Measurements from ENCODE around the gene DNM2. TPM values are rescaled to one million over a fixed set of nuclear protein-coding genes. Genes with fewer than 3 reads are reported as not detected.

Gene DNM2
- total RNA-seq, 1 donor = 102 TPM

DNA sequence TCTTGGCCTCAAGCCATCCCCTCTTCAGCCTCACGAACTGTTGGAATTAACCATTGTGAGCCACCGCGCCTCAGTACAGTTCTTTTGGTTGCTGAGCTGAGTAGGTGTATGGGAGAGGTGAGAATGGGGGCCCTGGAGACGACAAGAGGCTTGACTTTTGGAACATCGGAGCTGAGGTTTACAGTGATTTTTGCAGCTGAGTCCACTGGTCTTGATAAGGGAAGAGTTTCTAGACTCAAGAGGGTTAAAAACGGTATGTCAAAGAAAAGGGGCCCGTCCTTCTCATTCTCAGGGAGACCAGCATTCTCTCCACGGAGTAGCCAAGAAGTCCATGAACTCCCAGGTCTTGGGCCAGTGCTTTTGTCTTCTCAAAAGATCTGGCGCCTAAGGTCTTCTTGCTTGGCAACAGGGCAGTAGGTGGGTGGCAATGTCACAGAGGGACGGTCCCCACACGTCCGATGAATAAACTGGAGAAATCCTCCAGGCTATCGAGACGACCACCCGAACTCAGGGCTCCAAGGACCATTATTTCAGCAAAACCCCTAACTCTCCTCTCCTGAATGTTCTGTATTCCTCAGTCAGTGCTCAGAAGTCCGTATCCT lies 23.1 kb upstream of the DNM2 start:
- Histone ChIP-seq H3K79me2 (ENCODE audit: insufficient read depth, low read length) (peaks cover 2% of the 10 kb centered on the region), H4K20me1 (ENCODE audit: insufficient read depth, low read length) (peaks cover 58% of the 10 kb centered on the region), H3K4me1 (ENCODE audit: insufficient read depth, low read length) (peaks cover 3% of the 10 kb centered on the region), H3K9me3 (ENCODE audit: low read depth, low read length) (no peaks in the 10 kb centered on the region), H3K4me3 (ENCODE audit: insufficient read depth, low read length) (peak overlapping the region; percentile 48), H3K4me2 (ENCODE audit: insufficient read depth, low read length) (peak overlapping the region; percentile 78), H3K36me3 (ENCODE audit: insufficient read depth, low read length) (peaks cover 30% of the 10 kb centered on the region), H2AFZ (ENCODE audit: low read length) (no peak overlapping the region), H3K27ac (ENCODE audit: low read depth, low read length) (no peak overlapping the region), H3K27me3 (ENCODE audit: insufficient read depth, low read length) (no peaks in the 10 kb centered on the region)
- DNase-seq (ENCODE audit: insufficient read length, low spot score, missing footprints) = peak; percentile 47
- TF ChIP-seq, protein P1, sequence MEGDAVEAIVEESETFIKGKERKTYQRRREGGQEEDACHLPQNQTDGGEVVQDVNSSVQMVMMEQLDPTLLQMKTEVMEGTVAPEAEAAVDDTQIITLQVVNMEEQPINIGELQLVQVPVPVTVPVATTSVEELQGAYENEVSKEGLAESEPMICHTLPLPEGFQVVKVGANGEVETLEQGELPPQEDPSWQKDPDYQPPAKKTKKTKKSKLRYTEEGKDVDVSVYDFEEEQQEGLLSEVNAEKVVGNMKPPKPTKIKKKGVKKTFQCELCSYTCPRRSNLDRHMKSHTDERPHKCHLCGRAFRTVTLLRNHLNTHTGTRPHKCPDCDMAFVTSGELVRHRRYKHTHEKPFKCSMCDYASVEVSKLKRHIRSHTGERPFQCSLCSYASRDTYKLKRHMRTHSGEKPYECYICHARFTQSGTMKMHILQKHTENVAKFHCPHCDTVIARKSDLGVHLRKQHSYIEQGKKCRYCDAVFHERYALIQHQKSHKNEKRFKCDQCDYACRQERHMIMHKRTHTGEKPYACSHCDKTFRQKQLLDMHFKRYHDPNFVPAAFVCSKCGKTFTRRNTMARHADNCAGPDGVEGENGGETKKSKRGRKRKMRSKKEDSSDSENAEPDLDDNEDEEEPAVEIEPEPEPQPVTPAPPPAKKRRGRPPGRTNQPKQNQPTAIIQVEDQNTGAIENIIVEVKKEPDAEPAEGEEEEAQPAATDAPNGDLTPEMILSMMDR (IDR thresholded peaks at IDR 0.05; ENCODE audit: extremely low read depth, low read depth, low read length) = no peak

DNA sequence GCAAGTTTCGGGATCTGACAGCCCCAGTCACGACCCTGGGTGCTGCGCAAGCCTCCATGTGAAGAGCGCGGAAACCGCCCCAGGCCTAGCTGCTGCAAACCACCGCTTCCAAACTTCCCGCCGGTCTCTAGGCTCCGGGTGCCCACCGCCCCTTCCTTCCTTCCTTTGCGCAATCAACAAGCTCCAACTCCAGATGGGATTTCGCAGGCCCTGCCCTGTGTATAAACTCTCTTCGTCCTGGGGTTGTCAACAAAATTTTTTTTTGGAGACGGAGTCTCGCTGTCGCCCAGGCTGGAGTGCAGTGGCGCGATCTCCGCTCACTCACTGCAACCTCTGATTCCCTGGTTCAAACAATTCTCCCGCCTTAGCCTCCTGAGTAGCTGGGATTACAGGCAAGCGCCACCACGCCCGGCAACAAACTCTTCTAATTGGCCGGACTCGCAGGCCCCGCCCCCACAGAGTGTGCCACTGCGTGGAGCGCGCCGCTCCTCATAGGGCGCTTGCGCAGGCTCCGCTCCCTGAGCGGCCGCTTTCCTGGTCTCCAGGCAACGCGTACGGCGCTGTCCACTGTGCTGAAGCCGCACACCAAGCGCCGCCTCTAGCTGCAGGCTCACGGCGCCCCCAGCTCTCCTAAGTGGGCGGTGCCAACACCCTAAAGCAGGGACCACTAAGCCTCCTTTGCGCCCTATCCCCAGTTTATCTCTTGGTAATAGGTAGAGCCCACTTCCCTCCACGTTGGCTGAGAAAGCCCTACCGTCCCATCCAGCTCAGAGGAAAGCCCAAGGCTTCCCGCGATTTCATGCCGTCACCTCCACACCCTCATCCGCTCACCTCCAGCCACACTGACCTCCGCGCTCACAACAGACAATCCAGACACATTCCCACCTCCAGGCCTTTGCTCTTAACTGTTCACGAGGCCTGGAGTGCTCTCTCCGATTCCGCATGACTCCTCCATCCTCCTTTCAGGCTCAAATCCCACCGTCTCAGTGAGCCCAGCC lies 22.2 kb upstream of the DNM2 start:
- TF ChIP-seq, protein P1 (IDR thresholded peaks at IDR 0.05; ENCODE audit: extremely low read depth, low read depth, low read length) = no peak
- Histone ChIP-seq H3K4me3 (ENCODE audit: insufficient read depth, low read length) (peak overlapping the region; percentile 48), H3K27me3 (ENCODE audit: insufficient read depth, low read length) (no peaks in the 10 kb centered on the region), H3K4me1 (ENCODE audit: insufficient read depth, low read length) (no peaks in the 10 kb centered on the region), H4K20me1 (ENCODE audit: insufficient read depth, low read length) (peaks cover 49% of the 10 kb centered on the region), H3K79me2 (ENCODE audit: insufficient read depth, low read length) (no peaks in the 10 kb centered on the region), H3K36me3 (ENCODE audit: insufficient read depth, low read length) (peaks cover 21% of the 10 kb centered on the region), H3K4me2 (ENCODE audit: insufficient read depth, low read length) (peak overlapping the region; percentile 78), H3K27ac (ENCODE audit: low read depth, low read length) (no peak overlapping the region), H3K9me3 (ENCODE audit: low read depth, low read length) (no peaks in the 10 kb centered on the region), H2AFZ (ENCODE audit: low read length) (no peak overlapping the region)
- peak; percentile 99 for DNase-seq (ENCODE audit: insufficient read length, low spot score, missing footprints)

DNA sequence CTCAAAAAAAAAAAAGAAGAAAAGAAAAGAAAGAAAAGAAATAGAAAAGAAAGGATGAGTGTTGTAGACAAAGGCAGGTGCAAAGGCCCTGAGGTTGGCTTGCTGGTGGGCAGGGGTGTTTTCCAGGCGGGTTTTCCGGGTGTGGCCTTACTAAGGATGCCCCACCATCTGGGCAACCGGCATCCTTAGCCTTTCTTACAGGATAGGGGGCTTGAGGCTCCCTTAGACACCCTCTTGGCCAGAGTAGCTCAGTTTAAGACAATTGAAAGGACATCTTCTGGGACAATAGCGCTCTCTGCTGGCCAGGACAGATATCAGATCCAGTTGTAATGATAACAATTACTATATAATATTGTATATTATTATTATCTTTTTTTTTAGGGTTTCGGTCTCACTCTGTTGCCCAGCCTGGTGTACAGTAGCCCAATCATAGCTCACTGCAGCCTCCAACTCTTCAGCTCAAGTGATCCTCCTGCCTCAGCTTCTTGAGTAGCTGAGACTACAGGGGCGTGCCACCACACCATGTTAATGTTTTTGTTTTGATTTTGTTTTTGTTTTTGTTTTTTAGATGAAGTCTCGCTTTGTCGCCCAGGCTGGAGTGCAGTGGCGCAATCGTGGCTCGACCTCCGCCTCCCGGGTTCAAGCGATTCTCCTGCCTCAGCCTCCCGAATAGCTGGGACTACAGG lies 18.1 kb upstream of the DNM2 start:
- peak; percentile 95 for DNase-seq (ENCODE audit: insufficient read length, low spot score, missing footprints)
- TF ChIP-seq, protein P1 (IDR thresholded peaks at IDR 0.05; ENCODE audit: extremely low read depth, low read depth, low read length) = peak; percentile 73
- H3K4me2 ChIP-seq (ENCODE audit: insufficient read depth, low read length) = no peak overlapping the region

More for the DNA sequence above, 18.1 kb upstream of the DNM2 start:
- H3K79me2 ChIP-seq (ENCODE audit: insufficient read depth, low read length) = peaks cover 5% of the 10 kb centered on the region
- H3K27me3 ChIP-seq (ENCODE audit: insufficient read depth, low read length) = no peaks in the 10 kb centered on the region
- H3K27ac ChIP-seq (ENCODE audit: low read depth, low read length) = no peak overlapping the region
- H3K36me3 ChIP-seq (ENCODE audit: insufficient read depth, low read length) = no peaks in the 10 kb centered on the region
- no peak overlapping the region for H2AFZ ChIP-seq (ENCODE audit: low read length)
- H3K9me3 ChIP-seq (ENCODE audit: low read depth, low read length) = no peaks in the 10 kb centered on the region
- H4K20me1 ChIP-seq (ENCODE audit: insufficient read depth, low read length) = peaks cover 11% of the 10 kb centered on the region
- peaks cover 5% of the 10 kb centered on the region for H3K4me1 ChIP-seq (ENCODE audit: insufficient read depth, low read length)
- no peak overlapping the region for H3K4me3 ChIP-seq (ENCODE audit: insufficient read depth, low read length)

All from osteoblast (primary cell).